Activated naive CD4-positive, alpha-beta T cell treated with anti-CD3 and anti-CD28 coated beads, Interleukin-2, amount 50 U/mL, for 24 hours (primary cell): Measurements from ENCODE around the gene NDUFB8.

Experiments used
- H3K27ac Mint-ChIP-seq: one replicate; pipeline ENCODE4 v1.8.0; 2021; ENCODE audit warnings: mild to moderate bottlenecking, mixed read lengths
- H3K27me3 Mint-ChIP-seq: one replicate; pipeline ENCODE4 v1.8.0; 2021; ENCODE audit warnings: mixed read lengths
- H3K36me3 Mint-ChIP-seq: one replicate; pipeline ENCODE4 v1.8.0; 2021; ENCODE audit warnings: mixed read lengths
- H3K4me1 Mint-ChIP-seq: one replicate; pipeline ENCODE4 v1.8.0; 2021; ENCODE audit warnings: mixed read lengths
- H3K4me3 Mint-ChIP-seq: one replicate; pipeline ENCODE4 v1.8.0; 2021; ENCODE audit warnings: mild to moderate bottlenecking, mixed read lengths
- H3K9me3 Mint-ChIP-seq: one replicate; pipeline ENCODE4 v1.8.0; 2021; ENCODE audit warnings: mixed read lengths

NDUFB8 gene

DNA sequence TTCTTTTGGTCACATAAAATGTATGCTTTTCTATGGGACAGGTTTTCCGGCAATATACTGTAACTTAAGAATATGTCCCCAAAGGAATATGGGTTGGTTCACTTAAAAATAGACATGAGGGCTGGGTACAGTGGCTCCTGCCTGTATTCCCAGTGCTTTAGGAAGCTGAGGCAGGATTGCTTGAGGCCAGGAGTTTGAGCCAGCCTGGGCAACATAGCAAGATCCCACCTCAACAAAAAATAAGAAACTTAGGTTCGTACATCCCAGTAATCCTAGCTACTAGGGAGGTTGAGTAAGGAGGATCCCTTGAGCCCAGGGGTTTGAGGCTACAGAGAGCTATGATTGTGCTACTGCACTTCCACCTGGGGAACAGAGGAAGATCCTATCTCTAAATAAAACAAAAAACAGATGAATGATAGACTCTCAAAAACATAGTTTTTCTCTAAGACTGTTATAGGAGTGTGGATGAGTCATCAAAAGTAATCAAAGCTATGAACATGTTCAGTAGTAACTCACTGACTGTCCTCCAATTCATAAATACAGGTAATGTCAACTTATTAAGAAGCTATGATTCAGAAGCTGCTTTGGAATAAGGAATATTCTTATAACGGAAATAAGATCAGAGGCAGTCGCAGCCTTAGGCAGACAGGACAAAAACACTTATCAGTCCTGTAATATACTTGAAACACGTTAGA, 7.4 kb downstream of the NDUFB8 start:
- Mint-ChIP-seq H3K27ac (no peak overlapping the region), H3K4me3 (no peak overlapping the region), H3K27me3 (no peaks in the 10 kb centered on the region), H3K36me3 (peaks cover 6% of the 10 kb centered on the region), H3K4me1 (peaks cover 31% of the 10 kb centered on the region), H3K9me3 (no peaks in the 10 kb centered on the region)

DNA sequence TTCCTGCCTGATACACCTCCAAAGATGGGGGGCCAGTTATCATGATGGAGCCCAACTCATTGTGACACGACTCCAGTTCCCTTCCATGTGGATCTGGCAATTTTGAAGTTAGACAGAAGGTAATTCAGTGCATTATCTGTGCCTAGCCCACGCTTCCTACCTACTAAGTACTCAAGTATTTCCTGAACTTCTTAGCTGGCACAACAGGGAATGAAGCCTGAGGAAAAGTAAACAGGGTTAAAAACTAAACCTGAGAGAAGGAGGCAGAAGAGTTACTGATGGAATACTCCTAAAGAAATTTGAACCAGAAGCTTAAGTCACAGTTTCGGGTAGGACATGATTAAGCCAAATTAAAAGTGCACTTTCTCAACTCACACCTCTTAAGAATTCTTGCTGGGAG, 8.9 kb downstream of the NDUFB8 start:
- Mint-ChIP-seq H3K27ac (no peak overlapping the region), H3K27me3 (no peaks in the 10 kb centered on the region), H3K36me3 (peaks cover 1% of the 10 kb centered on the region), H3K4me3 (no peak overlapping the region), H3K4me1 (peaks cover 21% of the 10 kb centered on the region), H3K9me3 (no peaks in the 10 kb centered on the region)

DNA sequence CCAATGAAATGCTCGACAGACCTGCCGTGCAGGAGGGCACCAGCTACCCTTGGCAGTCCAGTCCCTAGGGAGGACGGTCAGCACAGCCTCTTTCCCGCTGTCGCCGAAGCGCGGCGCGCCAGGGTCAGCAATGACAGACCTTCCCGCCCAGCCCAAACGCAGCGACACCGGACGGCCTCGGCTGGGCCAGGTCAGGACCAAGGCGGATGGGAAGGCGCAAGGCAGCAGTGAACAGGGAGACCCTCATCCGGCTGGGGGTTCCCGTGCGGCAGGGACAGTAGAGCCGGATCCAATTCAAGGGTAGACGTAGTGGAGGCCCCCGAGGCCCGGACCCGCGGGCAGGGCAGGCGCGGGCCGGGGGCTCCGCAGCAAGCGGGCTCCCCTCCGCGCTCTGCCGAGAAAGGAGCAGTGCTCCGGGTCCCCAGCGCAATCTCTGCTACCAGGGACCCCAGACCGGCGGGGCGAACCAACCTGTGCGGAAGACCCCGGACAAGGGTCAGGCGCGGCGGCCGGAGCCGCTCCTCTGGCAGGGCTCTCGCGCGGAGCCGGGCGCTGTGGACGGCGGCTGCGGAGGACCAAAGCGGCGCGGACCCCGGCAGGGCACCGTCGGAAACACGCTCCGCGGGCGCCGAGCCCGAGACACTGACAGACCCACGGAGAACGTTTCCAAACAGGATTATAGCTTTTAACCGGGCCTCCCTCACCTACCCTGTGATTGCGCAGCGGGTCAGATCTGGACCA, 10.2 kb downstream of the NDUFB8 start, which contains the start of gene SEC31B:
Gene SEC31B, minus strand, starts transcription at position 551 of the 741 bp plus-strand sequence. CDS start 2,909 bp downstream, outside the sequence.
- Mint-ChIP-seq H3K9me3 (no peaks in the 10 kb centered on the region), H3K27ac (peak within 1 kb of the TSS; percentile 59), H3K4me3 (no peak within 1 kb of the TSS), H3K27me3 (no peaks in the 10 kb centered on the region), H3K36me3 (peaks cover 1% of the 10 kb centered on the region), H3K4me1 (peaks cover 17% of the 10 kb centered on the region)

- H3K4me1 Mint-ChIP-seq = peaks cover 17% of the 10 kb centered on the region
- no peaks in the 10 kb centered on the region for H3K9me3 Mint-ChIP-seq
- peaks cover 1% of the 10 kb centered on the region for H3K36me3 Mint-ChIP-seq
- peak overlapping the region; percentile 23 for H3K27ac Mint-ChIP-seq
- H3K27me3 Mint-ChIP-seq = no peaks in the 10 kb centered on the region
- no peak overlapping the region for H3K4me3 Mint-ChIP-seq
These were observed 10.9 kb downstream of the NDUFB8 start for GRCh38 chr10:100518761-100519241.

- H3K36me3 Mint-ChIP-seq = peaks cover 4% of the 10 kb centered on the region
- H3K27ac Mint-ChIP-seq = no peak overlapping the region
- no peaks in the 10 kb centered on the region for H3K9me3 Mint-ChIP-seq
- H3K4me1 Mint-ChIP-seq = peaks cover 29% of the 10 kb centered on the region
- H3K4me3 Mint-ChIP-seq = no peak overlapping the region
- H3K27me3 Mint-ChIP-seq = no peaks in the 10 kb centered on the region
These were observed 12.8 kb downstream of the NDUFB8 start for GRCh38 chr10:100516847-100517246.

DNA sequence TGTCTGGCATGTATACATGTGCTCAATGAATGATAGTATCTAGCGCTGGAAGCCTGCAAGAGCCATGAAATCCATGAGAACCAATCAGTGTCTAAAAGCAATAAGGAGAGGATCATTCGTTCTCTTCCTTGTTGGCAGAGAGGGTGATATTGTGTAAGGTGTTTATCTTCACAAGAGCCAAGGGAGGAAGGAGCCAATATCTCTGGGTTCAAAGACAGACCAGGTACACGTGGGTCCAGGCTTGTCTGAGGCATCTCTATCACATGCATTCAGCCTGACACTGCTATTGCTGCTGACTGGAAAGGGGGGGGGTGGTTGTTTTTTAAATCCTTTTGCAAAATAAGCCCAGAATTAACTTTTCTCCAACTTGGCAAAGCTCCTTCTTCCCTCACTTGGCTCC, 14.1 kb downstream of the NDUFB8 start:
- H3K27ac Mint-ChIP-seq = no peak overlapping the region
- H3K27me3 Mint-ChIP-seq = no peaks in the 10 kb centered on the region
- H3K36me3 Mint-ChIP-seq = peaks cover 4% of the 10 kb centered on the region
- H3K4me1 Mint-ChIP-seq = peaks cover 41% of the 10 kb centered on the region
- H3K4me3 Mint-ChIP-seq = no peak overlapping the region
- no peaks in the 10 kb centered on the region for H3K9me3 Mint-ChIP-seq

DNA sequence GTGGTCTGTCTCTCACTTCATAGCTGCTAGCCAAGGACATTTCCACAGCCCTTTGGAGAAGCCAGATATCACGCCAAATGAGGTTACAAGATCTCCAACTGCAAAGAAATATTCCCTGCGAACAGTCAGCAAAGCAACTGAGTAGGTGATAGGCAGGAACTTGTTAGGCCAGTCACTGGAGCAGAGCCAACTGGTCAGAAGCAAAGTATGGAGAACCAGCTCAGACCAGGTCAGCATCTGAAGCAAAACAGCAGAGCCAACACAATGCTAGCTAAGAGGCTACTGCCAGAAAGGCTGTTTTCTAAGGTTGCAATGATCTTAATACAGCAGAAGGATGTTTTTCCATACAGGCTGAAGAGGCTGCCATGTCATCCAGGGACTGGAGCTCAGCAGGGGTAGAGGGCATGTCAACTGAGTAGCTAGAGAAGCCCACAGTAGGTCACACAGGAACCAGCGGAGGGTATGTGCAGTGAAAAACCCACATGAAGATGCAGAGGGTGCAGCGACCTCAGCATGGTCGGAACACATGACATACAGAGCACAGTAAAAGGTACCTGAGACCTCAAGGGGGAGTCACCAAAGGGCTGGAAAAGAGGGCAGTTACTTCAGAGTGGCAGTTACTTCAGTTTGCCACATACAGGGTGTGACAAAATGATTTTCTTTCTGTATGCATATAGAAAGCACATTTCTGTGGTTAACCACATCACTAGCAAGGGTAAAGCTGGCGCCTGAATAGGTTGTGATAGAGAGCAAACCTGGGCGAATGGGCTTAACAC, 18.9 kb downstream of the NDUFB8 start:
- Mint-ChIP-seq H3K27ac (peak overlapping the region; percentile 46), H3K36me3 (peaks cover 7% of the 10 kb centered on the region), H3K9me3 (no peaks in the 10 kb centered on the region), H3K4me3 (peak overlapping the region; percentile 26), H3K27me3 (no peaks in the 10 kb centered on the region), H3K4me1 (peaks cover 70% of the 10 kb centered on the region)

DNA sequence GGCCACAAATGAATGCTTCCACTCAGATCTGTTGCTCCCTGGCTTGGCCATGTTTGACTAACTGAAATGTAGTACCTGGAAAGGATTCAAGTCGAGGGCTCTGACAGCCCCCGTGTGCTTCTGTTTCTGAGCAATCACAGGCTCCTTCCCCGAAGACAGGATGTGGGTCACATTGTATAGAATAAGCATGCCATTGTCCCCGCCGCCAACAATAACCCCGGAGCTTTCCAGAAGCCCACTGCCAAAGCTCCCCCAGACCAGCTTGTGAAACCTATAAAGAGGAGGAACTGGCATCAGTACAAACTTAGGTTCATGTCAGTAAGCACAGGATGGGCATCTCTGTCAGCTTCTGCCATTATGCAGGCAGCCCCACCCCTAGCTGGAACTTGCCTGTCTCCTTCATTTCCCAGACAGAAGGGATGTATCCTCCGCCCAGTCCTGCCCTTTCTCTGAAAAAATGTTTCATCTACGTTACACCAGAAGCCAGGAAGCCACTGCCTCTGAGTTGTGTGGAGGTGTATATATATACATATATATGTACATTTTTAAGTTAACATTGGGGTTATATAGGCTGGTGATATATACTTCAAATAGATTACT, 20.3 kb downstream of the NDUFB8 start:
- peak overlapping the region; percentile 64 for H3K4me3 Mint-ChIP-seq
- peaks cover 74% of the 10 kb centered on the region for H3K4me1 Mint-ChIP-seq
- no peaks in the 10 kb centered on the region for H3K9me3 Mint-ChIP-seq
- peak overlapping the region; percentile 84 for H3K27ac Mint-ChIP-seq
- H3K27me3 Mint-ChIP-seq = no peaks in the 10 kb centered on the region
- peaks cover 12% of the 10 kb centered on the region for H3K36me3 Mint-ChIP-seq

DNA sequence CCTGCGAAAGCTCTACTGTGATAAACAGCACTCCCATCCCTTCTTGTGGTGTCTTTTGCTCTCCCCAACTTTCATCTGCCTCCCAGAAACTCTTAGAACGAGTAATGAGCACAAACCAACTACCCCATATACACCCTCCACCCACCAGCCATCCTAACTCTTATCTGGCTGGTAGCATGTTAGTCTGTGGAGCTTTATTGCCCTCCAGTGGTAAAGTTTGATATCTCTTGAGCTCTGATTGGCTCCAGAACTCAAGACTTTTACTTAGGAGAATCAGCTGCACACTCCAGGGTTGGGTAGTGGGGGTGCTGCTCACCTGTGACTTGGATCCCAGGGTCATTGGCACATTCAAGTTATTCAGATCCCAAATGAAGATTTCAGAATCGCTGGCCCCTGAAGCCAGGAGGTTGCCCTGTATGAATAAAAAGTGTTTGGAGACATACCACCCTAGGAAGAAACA, 20.9 kb downstream of the NDUFB8 start:
- H3K4me1 Mint-ChIP-seq = peaks cover 74% of the 10 kb centered on the region
- peak overlapping the region; percentile 64 for H3K4me3 Mint-ChIP-seq
- peak overlapping the region; percentile 84 for H3K27ac Mint-ChIP-seq
- H3K9me3 Mint-ChIP-seq = no peaks in the 10 kb centered on the region
- peaks cover 12% of the 10 kb centered on the region for H3K36me3 Mint-ChIP-seq
- no peaks in the 10 kb centered on the region for H3K27me3 Mint-ChIP-seq

GRCh38 chr10:100508266-100508665, 21.4 kb downstream of the NDUFB8 start:
- no peaks in the 10 kb centered on the region for H3K9me3 Mint-ChIP-seq
- H3K27me3 Mint-ChIP-seq = no peaks in the 10 kb centered on the region
- H3K27ac Mint-ChIP-seq = peak overlapping the region; percentile 87
- H3K4me3 Mint-ChIP-seq = peak overlapping the region; percentile 11
- H3K36me3 Mint-ChIP-seq = peaks cover 12% of the 10 kb centered on the region
- H3K4me1 Mint-ChIP-seq = peaks cover 74% of the 10 kb centered on the region

DNA sequence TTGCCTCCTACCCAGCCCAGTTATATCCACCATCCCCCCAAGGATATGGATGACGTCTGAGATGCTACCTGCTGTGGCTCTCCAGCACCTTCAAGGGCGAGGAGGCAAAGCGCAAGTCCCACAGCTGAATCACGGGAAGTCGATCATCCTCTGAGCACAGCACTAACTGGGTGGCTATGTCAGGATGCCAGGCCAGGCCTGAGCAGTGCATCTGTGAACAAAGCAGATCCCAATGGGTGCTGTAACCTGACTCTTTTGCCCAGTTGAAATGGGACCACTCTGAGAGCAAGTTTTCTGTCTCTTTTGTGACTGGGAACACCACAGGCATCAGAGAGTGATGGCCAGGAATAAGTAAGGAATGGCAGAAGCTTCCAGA, 22.3 kb downstream of the NDUFB8 start:
- H3K4me1 Mint-ChIP-seq = peaks cover 67% of the 10 kb centered on the region
- H3K27me3 Mint-ChIP-seq = no peaks in the 10 kb centered on the region
- no peak overlapping the region for H3K4me3 Mint-ChIP-seq
- H3K27ac Mint-ChIP-seq = no peak overlapping the region
- H3K36me3 Mint-ChIP-seq = peaks cover 13% of the 10 kb centered on the region
- no peaks in the 10 kb centered on the region for H3K9me3 Mint-ChIP-seq

DNA sequence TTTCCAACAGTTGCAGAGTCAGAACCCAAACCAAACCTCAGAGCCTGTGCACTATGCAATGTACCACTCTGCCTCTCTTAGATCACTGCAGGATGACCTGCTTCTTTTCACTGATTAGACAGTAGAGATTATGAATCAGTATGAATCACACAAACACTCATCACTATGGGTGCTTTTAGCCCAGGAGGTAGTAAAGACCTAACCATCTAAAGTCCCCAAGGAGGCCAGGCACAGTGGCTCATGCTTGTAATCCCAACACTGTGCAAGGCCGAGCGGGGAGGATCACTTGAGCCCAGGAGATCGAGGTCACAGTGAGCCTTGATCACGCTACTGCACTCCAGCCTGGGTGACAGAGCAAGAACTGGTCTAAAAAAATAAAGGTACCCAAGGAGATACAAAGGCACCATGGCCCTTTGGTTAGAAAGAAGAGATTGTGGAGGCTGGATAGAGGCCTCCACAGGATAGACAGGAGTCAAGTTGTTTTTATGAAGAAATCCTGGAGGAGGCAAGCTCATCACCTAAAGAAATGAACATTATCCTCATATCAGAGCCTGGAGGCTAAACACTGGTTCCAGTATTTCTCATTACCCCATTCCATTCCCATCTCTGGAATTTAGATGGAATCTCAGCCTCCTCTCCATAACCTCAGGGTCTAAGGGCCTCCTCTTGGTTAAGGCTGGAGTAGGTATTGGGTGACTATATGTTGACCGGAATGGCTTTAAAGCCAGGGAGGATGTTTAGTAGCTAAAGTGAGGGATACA, 22.9 kb downstream of the NDUFB8 start:
- H3K4me1 Mint-ChIP-seq = peaks cover 62% of the 10 kb centered on the region
- peak overlapping the region; percentile 39 for H3K4me3 Mint-ChIP-seq
- peaks cover 14% of the 10 kb centered on the region for H3K36me3 Mint-ChIP-seq
- peak overlapping the region; percentile 79 for H3K27ac Mint-ChIP-seq
- no peaks in the 10 kb centered on the region for H3K27me3 Mint-ChIP-seq
- H3K9me3 Mint-ChIP-seq = no peaks in the 10 kb centered on the region

DNA sequence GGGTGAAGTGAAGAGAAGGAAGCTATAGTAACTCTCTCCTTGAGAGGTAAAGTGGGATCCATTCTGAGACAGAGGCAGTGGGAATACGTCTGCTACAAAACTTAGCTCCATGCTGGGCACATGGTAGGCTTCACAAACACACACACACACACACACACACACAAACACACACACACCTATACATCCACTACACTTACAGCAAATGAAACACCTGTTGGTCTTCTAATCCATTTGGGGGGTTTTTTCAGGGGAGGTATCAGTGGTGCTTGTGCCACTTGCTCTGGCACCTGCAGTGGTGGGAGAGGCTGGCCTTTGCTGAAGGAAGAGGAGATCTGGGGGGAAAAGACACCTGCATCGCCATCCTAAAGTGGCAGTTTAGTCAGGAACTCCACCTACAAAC, 24.5 kb downstream of the NDUFB8 start:
- H3K4me1 Mint-ChIP-seq = peaks cover 46% of the 10 kb centered on the region
- no peak overlapping the region for H3K4me3 Mint-ChIP-seq
- H3K36me3 Mint-ChIP-seq = peaks cover 20% of the 10 kb centered on the region
- H3K9me3 Mint-ChIP-seq = no peaks in the 10 kb centered on the region
- H3K27ac Mint-ChIP-seq = no peak overlapping the region
- H3K27me3 Mint-ChIP-seq = no peaks in the 10 kb centered on the region

GRCh38 chr10:100504096-100504495, 25.6 kb downstream of the NDUFB8 start:
- no peaks in the 10 kb centered on the region for H3K9me3 Mint-ChIP-seq
- H3K36me3 Mint-ChIP-seq = peaks cover 21% of the 10 kb centered on the region
- H3K4me3 Mint-ChIP-seq = no peak overlapping the region
- no peaks in the 10 kb centered on the region for H3K27me3 Mint-ChIP-seq
- peaks cover 38% of the 10 kb centered on the region for H3K4me1 Mint-ChIP-seq
- H3K27ac Mint-ChIP-seq = no peak overlapping the region
